ENCODE measurements around the gene ZNF160.

Gene ZNF160

DNA sequence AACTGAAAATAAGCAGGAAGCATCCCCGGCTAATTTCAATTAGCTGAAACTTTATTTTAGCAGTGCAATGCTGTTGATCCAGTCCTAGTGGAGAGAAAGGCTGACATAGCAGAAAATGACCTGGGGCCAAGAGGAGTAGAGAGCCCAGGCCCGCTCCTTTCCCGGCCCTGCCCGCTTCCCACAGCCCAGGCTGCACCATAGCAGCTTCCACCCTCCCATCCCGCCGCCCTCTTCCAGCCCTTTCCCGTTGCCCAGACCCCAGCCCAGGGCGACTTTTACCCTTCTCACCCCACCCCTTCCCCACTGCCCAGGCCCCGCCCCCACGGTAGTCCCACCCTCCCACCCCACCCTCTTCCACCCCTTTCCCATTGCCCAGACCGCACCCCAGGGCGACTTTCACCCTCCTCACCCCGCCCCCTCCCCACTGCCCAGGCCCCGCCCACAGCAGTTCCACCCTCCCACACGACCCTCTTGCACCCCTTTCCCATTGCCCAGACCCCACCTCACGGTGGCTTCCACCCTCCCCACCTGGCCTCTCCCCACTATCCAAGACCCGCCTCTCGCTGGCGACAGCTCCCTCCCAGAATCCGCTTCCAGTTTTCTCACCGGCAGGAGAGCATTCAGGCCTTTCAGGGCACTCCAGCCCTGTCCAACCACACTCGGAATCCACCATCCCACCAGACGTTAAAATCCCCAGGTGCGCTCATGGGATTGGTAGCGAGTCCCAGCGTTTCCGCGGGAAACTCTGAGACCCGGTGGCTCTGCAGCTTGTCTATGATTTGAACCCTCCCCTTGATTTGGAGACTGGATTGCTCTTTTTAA lies 8.3 kb downstream of the ZNF160 start:
- DNase-seq (ENCODE audit: insufficient read length, low spot score), result no peak

DNA sequence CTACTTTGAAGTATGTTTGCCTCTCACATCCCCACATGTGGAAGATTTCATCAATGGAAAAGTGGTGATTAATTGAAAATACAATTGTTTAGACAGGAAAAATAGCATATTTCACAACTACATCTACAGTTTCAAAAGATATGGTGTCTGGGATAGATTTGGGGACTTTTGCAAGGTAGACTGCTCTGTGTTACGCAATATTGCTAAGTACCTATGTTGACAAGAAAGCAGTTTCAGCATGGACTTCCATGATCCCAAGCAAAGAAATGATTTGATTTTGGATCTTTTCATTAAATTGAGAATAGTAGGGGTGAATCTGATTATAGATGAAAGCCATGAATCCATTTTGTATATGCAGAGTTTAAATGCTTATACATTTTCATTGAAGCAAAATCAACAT lies 10.5 kb downstream of the ZNF160 start:
- DNase-seq (ENCODE audit: insufficient read length, low spot score) (no peak), FAIRE-seq (no peak)

More for the DNA sequence above, 8.3 kb downstream of the ZNF160 start:
- no peak for FAIRE-seq

DNA sequence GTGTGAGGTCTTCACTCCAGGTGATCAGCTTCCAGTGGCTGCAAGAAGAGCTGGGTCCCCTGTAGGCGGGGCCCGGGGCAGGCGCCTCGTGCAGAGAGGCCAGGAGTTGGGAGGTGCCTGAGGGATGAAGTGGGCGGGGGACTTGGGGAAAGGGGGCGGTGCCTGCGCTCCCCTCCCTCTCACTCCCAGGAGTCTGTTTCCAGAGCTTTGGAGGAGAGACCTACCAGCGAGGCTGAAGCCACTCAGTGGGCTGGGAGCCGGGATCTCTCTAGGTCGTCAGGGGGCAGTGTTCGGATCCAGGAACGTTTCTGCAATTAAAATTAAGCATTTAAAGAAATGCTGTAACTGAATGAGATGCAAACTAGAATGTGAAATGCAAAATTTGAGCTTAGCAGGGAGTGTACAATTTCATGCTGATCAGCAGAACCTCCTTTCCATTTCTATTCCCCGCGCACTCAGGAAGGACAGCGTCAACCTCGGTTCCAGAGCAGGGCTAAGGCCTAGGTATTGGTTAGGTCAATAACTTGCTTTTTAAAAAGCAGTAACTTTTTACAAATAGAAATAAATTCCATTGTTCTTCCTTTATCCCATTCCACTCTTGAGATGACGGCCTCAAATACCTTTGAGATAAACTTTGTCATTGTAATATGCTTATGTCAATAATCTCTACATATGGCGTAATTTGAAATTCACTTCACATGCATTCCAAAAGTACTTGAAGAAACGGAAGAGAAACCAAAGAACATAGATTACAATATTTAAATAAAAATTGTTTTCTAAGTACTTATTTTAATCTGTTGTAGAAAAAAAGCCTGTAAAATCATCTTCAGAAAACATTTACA lies 11.6 kb downstream of the ZNF160 start:
- FAIRE-seq, result no peak
- no peak for DNase-seq (ENCODE audit: insufficient read length, low spot score)

DNA sequence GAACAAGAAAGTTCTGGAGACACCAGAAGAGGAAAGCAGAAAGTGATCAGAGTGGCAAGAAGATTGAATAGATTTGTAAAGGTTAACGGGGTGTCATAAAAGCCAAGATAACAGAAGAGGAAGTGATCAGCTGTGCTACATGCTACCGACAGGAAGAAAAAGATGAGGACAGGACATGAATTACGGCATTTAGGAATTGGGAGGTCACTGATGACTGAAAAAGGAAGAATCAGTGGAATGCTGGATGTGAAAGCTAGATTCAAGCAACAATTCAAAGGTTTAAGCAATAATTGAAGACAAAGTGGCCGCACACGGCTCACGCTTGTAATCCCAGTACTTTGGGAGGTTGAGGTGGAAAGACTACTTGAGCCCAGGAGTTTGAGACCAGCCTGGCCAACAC lies 15.1 kb downstream of the ZNF160 start:
- FAIRE-seq, result no peak
- no peak for DNase-seq (ENCODE audit: insufficient read length, low spot score)

DNA sequence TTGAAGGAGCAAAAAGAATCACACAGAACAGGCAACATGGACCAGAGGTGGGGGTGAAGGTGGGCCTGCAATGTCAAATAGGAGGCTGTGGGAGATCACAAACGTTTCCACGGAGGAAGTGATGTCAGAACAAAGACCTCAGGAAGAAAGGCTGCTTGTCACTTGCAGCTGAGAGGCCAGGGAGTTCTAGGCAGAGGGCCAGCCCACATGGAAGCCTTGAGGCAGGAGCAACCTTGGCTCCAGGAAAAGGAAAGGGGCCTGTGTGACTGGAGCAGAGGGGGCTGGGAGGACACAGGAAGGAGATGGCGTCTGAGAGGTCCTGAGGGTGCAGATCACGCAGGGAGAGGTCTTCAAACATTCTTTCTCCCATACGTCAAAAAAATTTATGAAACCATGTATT lies 16.3 kb downstream of the ZNF160 start:
- DNase-seq (ENCODE audit: insufficient read length, low spot score) (no peak), FAIRE-seq (no peak)

DNA sequence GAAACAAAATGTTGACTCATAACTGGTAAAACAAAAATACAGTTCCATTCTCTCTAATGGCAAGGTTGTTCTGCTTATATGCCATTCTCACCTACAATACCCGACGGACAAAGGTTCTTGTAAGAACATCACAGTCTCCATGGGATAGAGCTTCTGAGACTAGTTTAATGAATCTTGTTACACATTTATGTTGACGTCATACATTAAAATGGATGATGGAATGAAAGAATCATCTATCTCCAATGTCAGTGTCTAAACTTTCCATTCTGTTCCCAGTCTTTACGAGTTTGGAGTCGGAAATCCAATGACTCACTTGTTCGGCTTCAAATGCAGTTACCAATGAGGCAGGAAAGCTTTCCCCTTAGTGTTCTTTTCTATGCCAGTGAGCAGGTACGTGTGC lies 17.7 kb downstream of the ZNF160 start:
- no peak for FAIRE-seq

DNA sequence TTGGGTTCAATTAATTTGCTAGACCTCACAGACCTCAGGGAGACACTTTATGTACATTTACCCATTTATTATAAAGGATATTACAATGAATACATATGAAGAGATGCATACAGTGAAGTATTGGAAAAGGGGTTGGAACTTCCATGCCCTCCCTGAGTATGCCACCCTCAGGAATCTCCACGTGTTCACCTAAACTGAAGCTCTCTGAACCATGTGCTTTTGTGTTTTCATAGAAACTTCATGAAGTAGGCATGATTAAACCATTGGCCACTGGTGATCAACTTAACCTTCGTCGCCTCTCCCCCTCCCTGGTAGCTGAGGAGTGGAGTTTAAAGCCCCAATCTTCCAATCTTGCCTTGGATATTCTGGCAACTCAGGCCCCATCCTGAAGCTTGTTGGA lies 20.3 kb downstream of the ZNF160 start:
- DNase-seq (ENCODE audit: insufficient read length, low spot score), result no peak
- no peak for FAIRE-seq

More for the DNA sequence above, 17.7 kb downstream of the ZNF160 start:
- no peak for DNase-seq (ENCODE audit: insufficient read length, low spot score)

DNA sequence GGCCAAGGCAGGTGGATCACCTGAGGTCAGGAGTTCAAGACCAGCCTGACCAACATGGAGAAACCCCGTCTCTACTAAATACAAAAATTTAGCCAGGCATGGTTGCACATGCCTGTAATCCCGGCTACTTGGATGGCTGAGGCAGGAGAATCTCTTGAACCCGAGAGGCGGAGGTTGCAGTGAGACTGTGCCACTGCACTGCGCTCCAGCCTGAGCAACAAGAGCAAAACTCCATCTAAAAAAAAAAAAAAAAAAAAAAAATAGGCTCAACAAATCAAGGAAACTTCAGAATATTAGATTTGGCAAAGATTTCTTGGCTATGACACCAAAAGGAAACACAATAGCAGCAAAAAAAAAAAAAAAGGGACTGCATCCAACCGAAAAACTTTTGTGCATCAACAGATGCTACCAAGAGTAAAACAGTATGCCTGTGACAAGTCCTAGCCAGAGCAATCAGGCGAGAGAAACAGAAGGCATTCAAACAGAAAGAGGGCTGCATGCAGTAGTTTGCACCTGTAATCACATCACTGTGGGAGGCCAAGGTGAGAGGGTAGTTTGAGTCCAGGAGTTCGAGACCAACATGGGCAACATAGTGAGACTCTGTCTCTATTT lies 23.8 kb downstream of the ZNF160 start:
- DNase-seq (ENCODE audit: insufficient read length, low spot score) (no peak), FAIRE-seq (no peak)

DNA sequence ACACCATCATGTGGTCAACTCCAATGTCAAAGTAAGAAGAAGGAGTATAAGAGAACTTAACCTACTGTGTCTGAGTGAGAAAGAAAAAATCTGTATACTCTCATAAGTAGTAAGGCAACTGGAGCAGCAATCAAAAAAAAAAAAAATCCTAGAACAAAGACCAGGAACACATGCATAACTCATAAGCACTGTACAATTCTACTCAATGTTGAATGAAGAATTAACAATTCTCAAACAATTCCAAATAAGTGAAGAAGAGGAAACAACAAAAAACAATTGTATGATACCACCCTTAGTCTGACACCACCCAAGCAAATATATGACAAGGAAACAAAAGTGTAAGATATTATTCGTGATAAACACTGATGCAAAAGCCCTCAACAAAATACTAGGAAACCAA lies 24.6 kb downstream of the ZNF160 start:
- no peak for FAIRE-seq

DNA sequence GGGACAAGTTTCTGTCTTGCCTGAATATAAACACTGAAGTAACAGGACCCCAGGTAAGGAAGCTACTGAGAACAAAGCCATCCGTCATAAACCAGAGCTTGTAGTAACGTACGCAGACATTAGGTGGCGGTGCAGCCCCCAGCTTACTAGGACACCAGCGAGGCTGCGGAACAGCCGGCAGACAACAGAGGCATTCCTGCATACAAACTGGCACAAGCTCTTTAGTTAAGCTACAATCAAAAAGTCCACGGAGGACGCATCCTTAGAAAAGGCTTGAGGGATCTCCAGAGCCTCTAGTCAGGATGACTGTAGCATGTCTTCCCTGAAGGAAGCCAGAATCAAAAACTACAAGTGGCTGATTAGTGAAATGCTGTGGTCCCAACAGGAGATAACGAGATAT lies 26.2 kb downstream of the ZNF160 start:
- FAIRE-seq (no peak), DNase-seq (ENCODE audit: insufficient read length, low spot score) (no peak)

More for the DNA sequence above, 24.6 kb downstream of the ZNF160 start:
- no peak for DNase-seq (ENCODE audit: insufficient read length, low spot score)

DNA sequence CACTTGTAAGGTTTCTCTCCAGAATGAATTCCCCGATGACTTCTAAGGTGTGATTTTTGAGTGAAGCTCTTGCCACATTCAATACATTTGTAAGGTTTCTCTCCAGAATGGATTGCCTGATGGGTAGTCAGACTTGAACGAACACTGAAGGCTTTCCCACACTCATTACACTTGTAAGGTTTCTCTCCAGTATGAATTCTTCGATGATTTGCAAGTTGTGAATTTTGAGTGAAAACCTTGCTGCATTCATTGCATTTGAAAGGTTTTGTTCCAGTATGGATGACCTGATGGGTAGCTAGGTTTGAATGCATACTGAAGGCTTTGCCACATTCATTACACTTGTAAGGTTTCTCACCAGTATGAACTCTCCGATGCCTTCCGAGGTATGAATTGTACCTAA lies 34.4 kb downstream of the ZNF160 start:
- DNase-seq (ENCODE audit: insufficient read length, low spot score), result no peak
- FAIRE-seq, result no peak

DNA sequence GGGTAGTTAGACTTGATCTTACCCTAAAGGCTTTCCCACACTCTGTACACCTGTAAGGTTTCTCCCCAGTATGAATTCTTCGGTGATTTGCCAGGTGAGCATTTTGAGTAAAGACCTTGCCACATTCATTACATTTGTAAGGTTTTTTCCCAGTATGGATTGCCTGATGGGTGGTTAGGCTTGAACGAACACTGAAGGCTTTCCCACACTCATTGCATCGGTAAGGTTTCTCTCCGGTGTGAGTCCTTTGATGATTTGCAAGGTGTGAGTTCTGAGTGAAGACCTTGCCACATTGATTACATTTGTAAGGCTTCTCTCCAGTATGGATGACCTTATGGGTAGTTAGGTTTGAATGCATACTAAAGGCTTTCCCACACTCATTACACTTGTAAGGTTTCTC lies 35.0 kb downstream of the ZNF160 start:
- no peak for DNase-seq (ENCODE audit: insufficient read length, low spot score)
- no peak for FAIRE-seq

DNA sequence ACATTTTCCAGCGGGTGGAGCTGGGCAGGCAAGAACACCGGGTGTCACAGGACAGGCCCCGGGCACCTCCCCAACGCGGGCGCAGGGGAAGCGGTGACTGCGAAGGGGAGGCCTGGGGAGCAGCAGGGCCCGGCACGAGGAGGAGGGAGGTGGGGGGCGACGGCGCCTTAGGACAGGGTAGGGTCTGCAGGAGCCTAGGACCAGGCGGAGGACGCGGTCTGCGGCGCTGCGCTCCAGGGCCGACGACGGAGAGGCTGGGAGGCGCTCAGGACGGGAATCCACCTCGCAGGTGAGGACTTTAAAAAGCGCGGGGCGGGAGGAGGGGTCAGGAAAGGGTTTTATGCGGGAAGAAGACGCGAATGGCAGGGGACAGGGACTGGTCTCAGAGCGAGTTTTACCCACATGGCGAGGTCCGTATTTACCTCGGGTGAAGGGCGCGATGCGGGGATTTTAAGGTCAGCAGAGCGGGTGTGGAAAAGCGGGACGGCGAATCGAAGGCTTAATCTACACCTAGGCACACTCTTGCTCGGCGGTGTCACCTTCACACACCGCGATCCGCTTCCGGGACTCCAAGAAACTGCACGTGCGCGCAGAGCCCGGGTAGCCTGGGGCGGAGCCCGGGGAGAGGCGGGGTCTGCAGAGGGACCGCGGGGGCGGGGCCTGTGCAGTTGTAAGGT lies 45.2 kb downstream of the ZNF160 start:
- no peak for FAIRE-seq
- DNase-seq (ENCODE audit: insufficient read length, low spot score), result no peak

DNA sequence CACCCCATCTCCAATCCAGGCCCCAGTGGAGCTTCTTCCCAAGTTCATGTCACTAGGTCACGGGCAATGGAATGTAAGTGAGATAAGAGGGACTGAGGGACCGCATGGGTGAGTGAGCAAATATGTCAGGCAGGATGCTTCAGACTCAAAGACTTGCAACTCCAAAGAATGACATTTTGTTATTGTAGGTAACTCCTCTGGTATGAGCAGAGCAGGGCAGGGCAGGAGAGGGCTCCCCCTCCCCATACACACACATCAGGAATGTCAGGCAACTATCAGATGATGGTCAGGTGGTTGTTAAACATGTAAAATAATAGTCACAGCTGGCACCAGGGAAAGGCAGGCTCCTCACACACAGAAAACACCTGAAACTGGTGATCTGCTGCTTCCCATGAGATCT lies 48.1 kb downstream of the ZNF160 start:
- DNase-seq (ENCODE audit: insufficient read length, low spot score) (no peak), FAIRE-seq (no peak)

DNA sequence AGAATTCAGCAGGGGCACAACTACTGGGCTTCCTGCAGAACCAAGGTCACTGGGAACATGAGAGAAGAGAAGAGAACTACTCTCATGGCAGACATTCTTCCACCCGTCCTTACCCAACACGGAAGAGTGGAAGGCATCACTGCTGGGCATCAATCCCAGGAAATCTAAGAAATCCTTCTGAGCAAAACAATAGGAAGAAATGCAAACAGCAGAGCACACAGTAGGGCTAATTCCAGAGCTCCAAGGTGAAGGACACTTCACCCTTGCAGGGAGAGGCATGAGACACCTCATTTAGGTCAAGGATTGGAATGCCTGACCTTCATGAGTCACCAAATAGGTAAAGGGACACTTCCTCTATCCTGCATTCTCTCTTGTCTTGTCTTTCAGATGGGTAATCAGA lies 55.8 kb downstream of the ZNF160 start:
- FAIRE-seq (no peak), DNase-seq (ENCODE audit: insufficient read length, low spot score) (no peak)

DNA sequence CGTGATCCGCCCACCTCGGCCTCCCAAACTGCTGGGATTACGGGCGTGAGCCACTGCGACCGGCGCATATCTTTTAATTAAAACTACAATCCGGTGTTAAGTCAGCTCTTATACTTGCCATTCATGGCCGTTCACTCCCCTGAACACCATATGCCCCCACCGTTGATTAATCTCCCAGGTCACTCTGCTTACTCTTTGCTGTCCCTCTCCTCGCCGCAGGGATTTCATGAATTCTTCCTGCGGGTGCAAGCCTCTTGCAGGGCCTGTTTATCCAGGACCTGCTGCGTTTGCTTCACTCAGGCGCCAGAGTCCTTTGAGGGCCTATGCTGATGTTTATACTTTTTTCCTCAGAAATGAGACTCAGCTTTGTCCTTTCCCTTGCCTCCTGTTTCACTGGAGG lies 57.7 kb downstream of the ZNF160 start:
- FAIRE-seq, result no peak
- no peak for DNase-seq (ENCODE audit: insufficient read length, low spot score)

DNA sequence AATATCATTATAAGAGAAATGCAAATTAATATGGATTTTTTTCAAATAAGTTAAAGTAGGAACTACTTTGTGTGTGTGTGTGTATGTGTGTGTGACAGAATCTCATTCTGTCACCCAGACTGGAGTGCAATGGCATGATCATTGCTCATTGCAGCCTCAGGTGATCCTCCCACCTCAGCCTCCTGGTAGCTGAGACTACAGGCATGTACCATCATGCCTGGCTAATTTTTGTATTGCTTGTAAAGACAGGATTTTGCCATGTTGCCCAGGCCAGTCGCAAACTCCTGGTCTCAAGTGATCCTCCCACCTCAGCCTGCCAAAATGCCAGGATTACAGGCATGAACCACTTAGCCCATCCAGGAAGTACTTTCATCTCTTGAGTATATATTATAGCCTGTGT lies 61.9 kb downstream of the ZNF160 start:
- DNase-seq (ENCODE audit: insufficient read length, low spot score), result no peak
- no peak for FAIRE-seq

DNA sequence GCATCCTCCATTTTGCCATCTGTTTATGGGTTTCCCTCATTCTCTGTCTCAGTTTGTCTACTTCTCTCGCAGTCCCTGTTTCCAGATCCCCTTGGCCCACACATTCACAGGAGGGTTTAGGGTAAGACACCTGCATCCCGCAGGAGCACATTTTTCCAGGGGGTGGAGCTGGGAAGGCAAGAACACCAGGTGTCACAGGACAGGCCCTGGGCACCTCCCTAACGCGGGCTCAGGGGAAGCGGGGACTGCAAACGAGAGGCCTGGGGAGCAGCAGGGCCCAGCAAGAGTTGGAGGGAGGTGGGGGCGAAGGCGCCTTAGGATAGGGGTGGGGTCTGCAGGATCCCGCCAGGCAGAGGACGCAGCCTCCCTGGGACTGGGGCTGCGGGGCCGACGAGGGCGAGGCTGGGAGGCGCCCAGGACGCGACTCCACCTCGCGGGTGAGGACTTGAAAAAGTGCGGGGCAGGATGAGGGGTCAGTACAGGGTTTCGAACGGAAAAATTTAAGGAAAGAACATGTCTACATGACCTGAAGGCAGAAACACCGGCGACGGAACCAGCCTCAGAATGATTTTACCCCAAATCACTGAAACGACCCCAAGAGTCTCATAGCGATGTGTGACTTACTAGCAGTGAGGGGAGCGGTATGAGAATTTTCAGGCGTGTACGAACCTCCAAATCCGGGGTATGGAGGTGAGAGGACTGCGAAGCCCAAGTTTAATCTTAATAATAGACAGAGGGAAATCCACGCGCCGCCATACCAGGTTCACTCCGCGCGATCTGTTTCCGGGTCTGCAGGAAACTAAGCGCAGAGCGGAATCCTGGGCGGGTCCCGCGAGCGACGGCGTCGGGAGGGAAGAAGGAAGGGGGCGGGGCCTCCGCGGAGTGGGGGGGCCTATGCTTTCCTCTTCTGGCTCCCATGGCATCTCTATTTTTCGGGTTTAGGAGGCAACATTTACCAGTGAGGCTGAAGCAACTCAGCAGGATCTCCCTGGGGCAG lies 65.8 kb downstream of the ZNF160 start:
- FAIRE-seq (no peak), DNase-seq (ENCODE audit: insufficient read length, low spot score) (no peak)

DNA sequence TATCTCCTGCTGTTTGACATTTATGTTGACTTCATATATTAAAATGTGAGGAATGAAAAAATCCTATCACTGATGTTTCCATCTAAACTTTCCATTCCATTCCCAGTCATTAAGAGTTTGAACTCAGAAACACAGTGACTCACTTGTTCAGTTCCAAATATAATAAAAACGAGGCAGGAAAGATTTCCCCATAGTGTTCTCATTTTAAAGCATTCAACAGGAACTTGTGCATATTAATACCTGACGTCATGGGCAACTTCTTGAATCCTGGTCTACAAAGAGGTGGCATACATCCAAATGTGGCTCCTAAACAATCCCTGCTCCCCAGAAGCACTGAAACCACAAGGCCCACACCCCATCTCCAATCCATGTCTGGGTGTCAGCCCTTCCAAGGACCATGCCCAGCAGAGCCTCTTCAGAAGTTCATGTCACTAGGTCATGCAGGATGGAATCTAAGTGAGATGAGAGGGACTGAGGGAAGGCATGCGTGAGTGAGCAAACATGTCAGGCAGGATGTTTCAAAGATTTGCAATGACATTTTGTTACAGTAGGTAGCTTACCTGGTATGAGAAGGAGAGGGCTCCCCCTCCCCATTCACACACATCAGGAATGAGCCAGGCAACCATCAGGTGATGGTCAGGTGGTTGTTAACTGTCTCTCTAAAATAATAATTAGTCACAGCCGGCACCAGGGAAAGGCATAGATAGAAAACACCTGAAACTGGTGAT lies 68.1 kb downstream of the ZNF160 start:
- FAIRE-seq, result no peak

More for the DNA sequence above, 68.1 kb downstream of the ZNF160 start:
- DNase-seq (ENCODE audit: insufficient read length, low spot score), result no peak

All from GM19239 (cell line).